ENCODE data around the gene PRPF40A.

- TF ChIP-seq CTCF (IDR thresholded peaks at IDR 0.05; ENCODE audit: poor library complexity) (no peak), EZH2 (IDR thresholded peaks at IDR 0.05; ENCODE audit: borderline replicate concordance) (no peak), EZH2phosphoT487 (IDR thresholded peaks at IDR 0.05; ENCODE audit: low read depth, severe bottlenecking, unreplicated experiment) (no peak)
These were observed 99.6 kb downstream of the PRPF40A start for GRCh38 chr2:152617456-152618192.
